SU-DHL-6 (cell line): ENCODE measurements around the gene SP2.
"Not testable (repeated sequence)": the region's sequence is repeated elsewhere in the genome, so short reads cannot be mapped to it uniquely, and the experiment has no call there.

Experiments used
- H2AFZ ChIP-seq: fragments of 200-600 bp; sonication (generic); 2 replicates; pipeline ENCODE4 v1.6.1; 2014; ENCODE audit warnings: low read depth, mild to moderate bottlenecking, moderate library complexity, mixed read lengths, antibody characterized with exemption, low read length; ENCODE audit not compliant: severe bottlenecking
- H3F3A ChIP-seq: fragments of 200-600 bp; shearing (Covaris generic); 2 replicates; pipeline ENCODE4 v1.6.0; 2016; ENCODE audit warnings: antibody characterized with exemption, mild to moderate bottlenecking; ENCODE audit not compliant: insufficient read depth
- H3K27ac ChIP-seq: fragments of 200-600 bp; sonication (generic); 2 replicates; pipeline ENCODE4 v1.5.1; 2016; ENCODE audit warnings: low read depth, mild to moderate bottlenecking, low read length, moderate library complexity, mixed read lengths
- H3K27me3 ChIP-seq: fragments of 200-600 bp; sonication (generic), shearing (Covaris generic); 2 replicates; pipeline ENCODE4 v1.6.0; 2014; ENCODE audit warnings: mild to moderate bottlenecking, low read length
- H3K36me3 ChIP-seq: fragments of 200-600 bp; sonication (generic); 2 replicates; pipeline ENCODE4 v1.6.1; 2014; ENCODE audit warnings: mild to moderate bottlenecking, low read length, mixed read lengths
- H3K4me2 ChIP-seq: fragments of 300-600, 200-600 bp; shearing (Covaris generic), sonication (generic); 2 replicates; pipeline ENCODE4 v1.6.0; 2014; ENCODE audit warnings: low read length, low read depth, mild to moderate bottlenecking; ENCODE audit not compliant: poor library complexity, severe bottlenecking
- H3K4me3 ChIP-seq: fragments of 200-600 bp; sonication (generic); 2 replicates; pipeline ENCODE4 v1.5.1; 2014; ENCODE audit warnings: antibody characterized with exemption, low read length, mild to moderate bottlenecking, mixed read lengths; ENCODE audit not compliant: insufficient read depth, poor library complexity, severe bottlenecking
- H3K79me2 ChIP-seq: fragments of 200-600 bp; sonication (generic); 2 replicates; pipeline ENCODE4 v1.6.1; 2014; ENCODE audit warnings: mild to moderate bottlenecking, low read length, moderate library complexity; ENCODE audit not compliant: insufficient read depth
- H3K9ac ChIP-seq: fragments of 200-600 bp; sonication (generic); 2 replicates; pipeline ENCODE4 v1.7.0; 2014; ENCODE audit warnings: mild to moderate bottlenecking, low read length
- H3K9me2 ChIP-seq: fragments of 200-600 bp; sonication (generic); replicated peaks from 2 replicates; pipeline ENCODE4 v1.6.1; 2014; ENCODE audit warnings: low read length; ENCODE audit not compliant: insufficient read depth
- H3K9me3 ChIP-seq: fragments of 200-600 bp; sonication (generic); 2 replicates; pipeline ENCODE4 v1.6.1; 2014; ENCODE audit warnings: low read length, mixed read lengths; ENCODE audit not compliant: insufficient read depth
- H4K20me1 ChIP-seq: fragments of 200-600 bp; sonication (generic); 2 replicates; pipeline ENCODE4 v1.6.1; 2014; ENCODE audit warnings: low read depth, mild to moderate bottlenecking, antibody characterized with exemption, low read length, moderate library complexity, mixed read lengths
- CTCF ChIP-seq: fragments of 200-600 bp; sonication (generic); IDR thresholded peaks from one replicate; pipeline ENCODE4 v1.5.1; 2017; ENCODE audit warnings: antibody characterized with exemption, mild to moderate bottlenecking, low read length, moderate library complexity; ENCODE audit not compliant: insufficient read depth, poor library complexity, severe bottlenecking
- EZH2phosphoT487 ChIP-seq: fragments of 200-600 bp; sonication (generic), shearing (Covaris generic); conservative IDR thresholded peaks from 2 replicates; pipeline ENCODE4 v1.6.1; 2018; ENCODE audit warnings: mild to moderate bottlenecking, antibody characterized with exemption, low read length, moderate library complexity, mixed read lengths

SP2 gene

GRCh38 chr17:47918006-47918405 lies 22.0 kb downstream of the SP2 start:
- Histone ChIP-seq H3K9me3 (no peaks in the 10 kb centered on the region), H3K9ac (no peak overlapping the region), H2AFZ (no peak overlapping the region), H3K79me2 (0 out of 2 replicates have a peak, but pooled peaks cover 3% of the 10 kb centered on the region), H3F3A (0 out of 2 replicates have a peak, but pooled peaks cover 3% of the 10 kb centered on the region), H4K20me1 (no peaks in the 10 kb centered on the region), H3K4me2 (no peak overlapping the region), H3K4me3 (no peak overlapping the region), H3K9me2 (no peaks in the 10 kb centered on the region), H3K27me3 (no peaks in the 10 kb centered on the region), H3K27ac (no peak overlapping the region), H3K36me3 (no peaks in the 10 kb centered on the region; the same call in 1 of the 2 replicates)
- no peak for TF ChIP-seq CTCF
- no peak for TF ChIP-seq EZH2phosphoT487

- H3K9me2 ChIP-seq: no peaks in the 10 kb centered on the region
- 0 out of 2 replicates have a peak, but pooled peaks cover 3% of the 10 kb centered on the region for H3F3A ChIP-seq
- no peaks in the 10 kb centered on the region for H3K27me3 ChIP-seq
- H3K79me2 ChIP-seq: no peaks in the 10 kb centered on the region
- no peaks in the 10 kb centered on the region for H4K20me1 ChIP-seq
- no peaks in the 10 kb centered on the region for H3K9me3 ChIP-seq
- H3K4me3 ChIP-seq: no peak overlapping the region
- H3K36me3 ChIP-seq: no peaks in the 10 kb centered on the region; the same call in 1 of the 2 replicates
- no peak for TF ChIP-seq EZH2phosphoT487
- TF ChIP-seq CTCF: no peak
- H3K4me2 ChIP-seq: no peak overlapping the region
- H3K9ac ChIP-seq: no peak overlapping the region
- no peak overlapping the region for H2AFZ ChIP-seq
- no peak overlapping the region for H3K27ac ChIP-seq
Measured at GRCh38 chr17:47918991-47919390, 23.0 kb downstream of the SP2 start.

- not testable (repeated sequence) for H3K36me3 ChIP-seq, H3K27ac ChIP-seq, H2AFZ ChIP-seq, H3K9ac ChIP-seq, H4K20me1 ChIP-seq, H3K27me3 ChIP-seq, H3K4me3 ChIP-seq, H3K9me3 ChIP-seq, H3K9me2 ChIP-seq, H3K4me2 ChIP-seq, H3F3A ChIP-seq, H3K79me2 ChIP-seq
Measured at GRCh38 chr17:47919889-47920288, 23.9 kb downstream of the SP2 start.

GRCh38 chr17:47924785-47925677 lies 29.0 kb downstream of the SP2 start:
- Histone ChIP-seq H4K20me1 (no peaks in the 10 kb centered on the region), H3K9me3 (no peaks in the 10 kb centered on the region), H2AFZ (no peak overlapping the region), H3K9ac (no peak overlapping the region), H3K36me3 (no peaks in the 10 kb centered on the region), H3K79me2 (no peaks in the 10 kb centered on the region), H3K4me3 (no peak overlapping the region), H3K27ac (no peak overlapping the region), H3F3A (no peaks in the 10 kb centered on the region), H3K9me2 (no peaks in the 10 kb centered on the region), H3K4me2 (no peak overlapping the region), H3K27me3 (no peaks in the 10 kb centered on the region)
- TF ChIP-seq EZH2phosphoT487: no peak
- TF ChIP-seq CTCF: no peak
